Prostate gland (tissue), 2 donors: ENCODE data around the gene PTPRD. TPM values are rescaled to one million over a fixed set of nuclear protein-coding genes. Genes with fewer than 3 reads are reported as not detected.

Experiments
- DNase-seq: peaks from one replicate; pipeline ENCODE4 v3.0.0-alpha.2; 2019; ENCODE audit warnings: low spot score
- H3K27ac ChIP-seq, 2 donors: fragments of 200-600 bp; sonication (generic); 2 replicates each; pipeline ENCODE4 v1.5.1; 2017 to 2019
- H3K27me3 ChIP-seq: fragments of 200-600 bp; sonication (generic); replicated peaks from 2 replicates; pipeline ENCODE4 v1.5.1; 2019; ENCODE audit not compliant: insufficient read depth
- H3K36me3 ChIP-seq, 2 donors: fragments of 200-600 bp; sonication (generic); 1 replicate in 1 of 2; 2 replicates in 1 of 2; pipeline versions ENCODE4 v1.5.1 to v1.8.1; 2017 to 2019
- H3K4me1 ChIP-seq: fragments of 200-600 bp; sonication (generic); replicated peaks from 2 replicates; pipeline ENCODE4 v1.5.1; 2019
- H3K4me3 ChIP-seq, 2 donors: fragments of 200-600 bp; sonication (generic); 2 replicates each; pipeline ENCODE4 v1.5.1; 2017 to 2019
- H3K9me3 ChIP-seq: fragments of 200-600 bp; sonication (generic); 2 replicates; pipeline ENCODE4 v1.5.1; 2017
- POLR2A ChIP-seq: fragments of 450-650 bp; IDR thresholded peaks from one replicate; pipeline ENCODE4 v1.6.1; 2016; ENCODE audit warnings: antibody characterized with exemption, mild to moderate bottlenecking
- POLR2AphosphoS5 ChIP-seq: sonication (generic); formaldehyde crosslinking; IDR thresholded peaks from one replicate; pipeline ENCODE4 v1.6.1; 2017; ENCODE audit warnings: antibody characterized with exemption
- WGBS: methylation state at CpG from one replicate; pipeline ENCODE4 v1.1.5; 2018; 5-methylcytosine and 5-hydroxymethylcytosine counted together
- intact Hi-C: fragments of 100-400 bp; cut with DNase I; formaldehyde crosslinking; loops from one replicate; pipeline ENCODE4 v1.14.2; 2022
- total RNA-seq, 2 donors: library from RNA; depleted of rRNA; stranded (reverse); fragments of >200 nt; gene quantifications; one replicate each; pipeline ENCODE4 v1.1.0, GENCODE V29; 2016
- TF ChIP-seq, protein P1 (sequence below), 4 experiments: fragments of 200-600 bp in 2 of 4; fragments of 450-650 bp in 2 of 4; sonication (generic) in 2 of 4; IDR thresholded peaks; 1 replicate in 3 of 4; 2 replicates in 1 of 4; pipeline ENCODE4 v1.5.1; 2016 to 2019; ENCODE audit warnings: antibody characterized with exemption in 4 of 4, mild to moderate bottlenecking in 2 of 4, moderate library complexity in 2 of 4

PTPRD gene
- total RNA-seq, 2 donors from 2014 or later = 5.8 to 23.1 TPM

DNA sequence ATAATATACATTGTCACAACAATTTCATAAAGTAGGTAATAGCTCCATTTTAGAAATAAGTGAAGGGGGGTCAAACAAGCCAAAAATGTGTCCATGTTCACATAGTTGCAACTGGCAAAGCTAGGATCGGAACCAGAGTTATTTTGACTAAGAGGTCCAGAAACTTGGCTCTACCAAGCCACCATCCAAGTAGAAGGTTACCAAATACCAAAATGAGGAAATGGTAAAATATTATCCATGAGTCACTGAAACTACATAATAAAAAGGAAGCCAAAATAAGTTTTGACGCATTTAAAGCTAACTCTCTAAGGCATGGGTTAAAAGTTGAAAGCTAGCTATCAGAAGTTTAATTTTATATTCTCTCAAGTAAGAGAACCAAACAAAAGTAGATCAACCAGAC is 1926.3 kb downstream of the PTPRD start:
- Histone ChIP-seq H3K4me1 (no peaks in the 10 kb centered on the region), H3K9me3 (no peaks in the 10 kb centered on the region), H3K27ac (no peak overlapping the region), H3K36me3 (no peaks in the 10 kb centered on the region), H3K4me3 (no peak overlapping the region), H3K27me3 (no peaks in the 10 kb centered on the region)
- no peak for DNase-seq
- WGBS = 98% methylated on average over 2 of the region's 2 CpGs
- TF ChIP-seq, protein P1, sequence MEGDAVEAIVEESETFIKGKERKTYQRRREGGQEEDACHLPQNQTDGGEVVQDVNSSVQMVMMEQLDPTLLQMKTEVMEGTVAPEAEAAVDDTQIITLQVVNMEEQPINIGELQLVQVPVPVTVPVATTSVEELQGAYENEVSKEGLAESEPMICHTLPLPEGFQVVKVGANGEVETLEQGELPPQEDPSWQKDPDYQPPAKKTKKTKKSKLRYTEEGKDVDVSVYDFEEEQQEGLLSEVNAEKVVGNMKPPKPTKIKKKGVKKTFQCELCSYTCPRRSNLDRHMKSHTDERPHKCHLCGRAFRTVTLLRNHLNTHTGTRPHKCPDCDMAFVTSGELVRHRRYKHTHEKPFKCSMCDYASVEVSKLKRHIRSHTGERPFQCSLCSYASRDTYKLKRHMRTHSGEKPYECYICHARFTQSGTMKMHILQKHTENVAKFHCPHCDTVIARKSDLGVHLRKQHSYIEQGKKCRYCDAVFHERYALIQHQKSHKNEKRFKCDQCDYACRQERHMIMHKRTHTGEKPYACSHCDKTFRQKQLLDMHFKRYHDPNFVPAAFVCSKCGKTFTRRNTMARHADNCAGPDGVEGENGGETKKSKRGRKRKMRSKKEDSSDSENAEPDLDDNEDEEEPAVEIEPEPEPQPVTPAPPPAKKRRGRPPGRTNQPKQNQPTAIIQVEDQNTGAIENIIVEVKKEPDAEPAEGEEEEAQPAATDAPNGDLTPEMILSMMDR (IDR thresholded peaks at IDR 0.05) = no peak
- TF ChIP-seq POLR2AphosphoS5 (no peak), POLR2A (no peak)
- intact Hi-C loops = no loop called here

DNA sequence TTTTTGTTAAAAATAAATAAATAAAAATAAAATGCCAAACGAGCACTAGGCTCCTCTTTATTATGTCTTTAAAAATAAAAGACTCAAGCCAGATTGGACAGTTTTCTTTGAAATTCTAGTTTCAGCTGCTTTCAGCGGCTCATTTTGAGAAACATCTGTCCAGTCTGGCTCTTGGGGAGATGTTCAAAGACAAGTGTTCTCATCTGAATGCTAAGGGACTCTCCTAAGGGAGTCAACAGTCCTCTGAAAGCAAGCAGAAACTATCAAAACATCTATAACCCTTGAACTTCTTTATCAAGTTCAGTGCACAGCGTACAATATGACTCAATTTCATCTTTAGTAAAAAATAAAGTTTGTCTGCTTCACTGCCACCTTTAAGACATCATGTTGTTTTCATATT is 1927.0 kb downstream of the PTPRD start:
- TF ChIP-seq, protein P1 (IDR thresholded peaks at IDR 0.05) = no peak
- TF ChIP-seq POLR2A = no peak
- TF ChIP-seq POLR2AphosphoS5 = no peak
- intact Hi-C loops = no loop called here
- 82% methylated on average over 3 of the region's 3 CpGs for WGBS
- DNase-seq = no peak
- Histone ChIP-seq H3K4me1 (no peaks in the 10 kb centered on the region), H3K27me3 (no peaks in the 10 kb centered on the region), H3K36me3 (no peaks in the 10 kb centered on the region), H3K9me3 (no peaks in the 10 kb centered on the region), H3K4me3 (no peak overlapping the region), H3K27ac (no peak overlapping the region)

DNA sequence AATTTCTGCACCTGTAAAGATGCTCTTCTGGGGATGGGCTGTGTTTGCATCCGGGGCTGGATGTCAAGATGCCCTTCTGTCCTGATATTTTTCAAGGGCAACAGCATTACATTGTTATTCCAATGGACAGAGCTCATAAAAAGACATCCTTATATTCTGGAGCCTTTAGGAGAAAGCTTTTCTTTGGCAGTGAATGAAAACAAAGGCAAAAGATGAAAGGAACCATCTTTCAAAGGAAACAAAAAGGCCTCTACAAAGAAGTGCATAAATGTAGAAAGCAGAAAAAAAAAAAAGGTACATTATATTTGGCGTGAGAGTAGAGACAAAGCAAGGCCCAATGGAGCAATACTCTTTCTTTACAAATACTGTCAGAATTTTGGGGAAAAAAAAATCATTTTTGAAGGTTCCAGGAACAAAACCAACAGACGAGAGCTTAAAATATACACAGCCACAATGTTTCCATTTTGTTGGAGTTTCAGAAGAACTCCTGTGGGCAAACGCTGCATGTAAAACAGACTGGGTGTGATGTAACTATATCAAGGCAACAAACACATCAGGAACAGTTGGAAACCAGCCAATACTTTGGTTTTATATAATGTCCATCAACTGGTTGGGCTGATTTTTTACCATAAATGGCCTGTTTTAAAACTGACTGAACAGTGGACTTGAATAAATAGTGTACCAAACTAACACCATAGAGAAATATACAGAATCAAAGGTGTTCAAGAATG is 1927.7 kb downstream of the PTPRD start:
- intact Hi-C loops = no loop called here
- Histone ChIP-seq H3K36me3 (no peaks in the 10 kb centered on the region), H3K9me3 (no peaks in the 10 kb centered on the region), H3K27ac (no peak overlapping the region), H3K27me3 (no peaks in the 10 kb centered on the region), H3K4me1 (no peaks in the 10 kb centered on the region), H3K4me3 (no peak overlapping the region)
- TF ChIP-seq, protein P1 (IDR thresholded peaks at IDR 0.05) = no peak
- DNase-seq = no peak
- WGBS = 62% methylated on average over 4 of the region's 4 CpGs

DNA sequence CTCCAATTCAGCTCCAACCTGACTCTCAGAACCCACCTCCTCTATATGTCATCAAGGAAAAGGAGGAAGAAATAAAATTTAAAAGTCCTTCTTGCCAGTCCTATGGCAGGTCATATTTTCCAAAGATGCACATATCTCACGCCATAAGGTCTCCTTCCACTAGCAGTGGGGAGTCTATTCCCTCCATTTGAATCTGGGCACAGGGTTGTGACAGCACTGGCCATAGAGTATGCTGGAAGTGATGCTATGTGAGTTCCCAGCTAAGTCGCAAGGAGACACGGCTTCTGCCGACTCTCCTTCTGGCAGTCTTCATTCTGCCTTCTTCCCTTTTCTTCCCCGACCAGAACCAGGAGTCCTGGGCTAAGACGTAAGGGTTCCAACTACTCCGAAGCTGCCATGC is 1929.3 kb downstream of the PTPRD start:
- no peak for DNase-seq
- Histone ChIP-seq H3K9me3 (no peaks in the 10 kb centered on the region), H3K36me3 (no peaks in the 10 kb centered on the region), H3K27me3 (no peaks in the 10 kb centered on the region), H3K4me3 (no peak overlapping the region), H3K27ac (no peak overlapping the region), H3K4me1 (no peaks in the 10 kb centered on the region)
- WGBS = 91% methylated on average over 7 of the region's 7 CpGs
- intact Hi-C loops = no loop called here
- TF ChIP-seq POLR2A (no peak), POLR2AphosphoS5 (no peak)
- TF ChIP-seq, protein P1 (IDR thresholded peaks at IDR 0.05) = no peak

DNA sequence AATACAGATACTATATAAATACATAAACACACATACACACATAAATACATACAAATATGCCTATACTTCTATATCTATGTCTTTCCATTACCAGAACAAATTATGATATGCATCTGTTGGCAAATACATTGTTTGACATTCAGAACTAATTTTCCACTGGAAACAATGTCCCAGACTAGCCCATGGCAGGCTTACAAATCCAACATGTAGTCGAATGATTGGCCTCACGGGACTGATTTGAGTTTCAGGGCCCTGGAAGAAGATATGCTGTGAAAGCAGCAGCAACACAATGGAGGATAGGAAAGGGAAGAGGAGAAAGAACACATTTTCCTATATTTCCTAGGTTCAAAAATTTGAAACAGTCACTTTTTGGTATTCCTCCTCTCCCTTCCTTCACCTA is 1932.1 kb downstream of the PTPRD start:
- Histone ChIP-seq H3K36me3 (no peaks in the 10 kb centered on the region), H3K27ac (no peak overlapping the region), H3K27me3 (no peaks in the 10 kb centered on the region), H3K9me3 (no peaks in the 10 kb centered on the region), H3K4me3 (no peak overlapping the region), H3K4me1 (no peaks in the 10 kb centered on the region)
- WGBS = 73% methylated on average over 2 of the region's 2 CpGs
- intact Hi-C loops = no loop called here
- no peak for DNase-seq
- TF ChIP-seq, protein P1 (IDR thresholded peaks at IDR 0.05) = no peak
- TF ChIP-seq POLR2AphosphoS5 (no peak), POLR2A (no peak)
